OCI-LY3 (cell line): ENCODE results near the gene AARS2.

Experiments used
- CTCF ChIP-seq: fragments of 200-600, 300-600 bp; sonication (generic); IDR thresholded peaks from 2 replicates; pipeline ENCODE4 v1.5.1; 2014; ENCODE audit warnings: antibody characterized with exemption, low read length, low read depth
- EZH2phosphoT487 ChIP-seq: fragments of 200-600 bp; shearing (Covaris generic); IDR thresholded peaks from 2 replicates; pipeline ENCODE4 v1.6.1; 2018; ENCODE audit warnings: antibody characterized with exemption, mixed run types, low read depth

GRCh38 chr6:44301782-44302564 is 11.2 kb downstream of the AARS2 start:
- no peak for TF ChIP-seq CTCF
- no peak for TF ChIP-seq EZH2phosphoT487
